Muscle of back (tissue), 11 donors: ENCODE measurements around the gene CSE1L. TPM values are rescaled to one million over a fixed set of nuclear protein-coding genes. Genes with fewer than 3 reads are reported as not detected.
"Not testable (repeated sequence)": the region's sequence is repeated elsewhere in the genome, so short reads cannot be mapped to it uniquely, and the experiment has no call there.

Experiments
- DNase-seq, 3 donors: peaks; one replicate each; pipeline versions ENCODE4 v3.0.0 to v3.0.0-alpha.2; 2013
- polyA plus RNA-seq, 10 donors: library from polyadenylated mRNA; unstranded; fragments of 120-200 nt; gene quantifications; one replicate each; pipeline ENCODE4 v1.2.1, GENCODE V29; 2013; ENCODE audit not compliant: insufficient read length in 10 of 10

CSE1L gene
- polyA plus RNA-seq, 10 donors: 53.3 to 75.2 (median 64.3) TPM

- no peak for DNase-seq
These were observed 549 bp upstream of the CSE1L start for GRCh38 chr20:49045440-49046086.

GRCh38 chr20:49052334-49052733, 6.2 kb downstream of the CSE1L start:
- no peak for DNase-seq

- no peak for DNase-seq
These were observed 8.0 kb downstream of the CSE1L start for GRCh38 chr20:49054056-49054643.

- no peak for DNase-seq
These were observed 17.2 kb downstream of the CSE1L start for GRCh38 chr20:49063279-49063678.

- no peak for DNase-seq
These were observed 28.4 kb downstream of the CSE1L start for GRCh38 chr20:49074521-49074920.

- DNase-seq: no peak
These were observed 32.2 kb downstream of the CSE1L start for GRCh38 chr20:49078310-49078709.

GRCh38 chr20:49082295-49082694, 36.2 kb downstream of the CSE1L start:
- not testable (repeated sequence) for DNase-seq

- DNase-seq: no peak
These were observed 45.0 kb downstream of the CSE1L start for GRCh38 chr20:49091104-49091503.

- DNase-seq: no peak
These were observed 45.6 kb downstream of the CSE1L start for GRCh38 chr20:49091762-49092161.

GRCh38 chr20:49096203-49096730, 50.2 kb downstream of the CSE1L start:
- no peak for DNase-seq

GRCh38 chr20:49097159-49097558, 51.0 kb downstream of the CSE1L start:
- DNase-seq: no peak

- DNase-seq: no peak
These were observed 52.0 kb downstream of the CSE1L start for GRCh38 chr20:49098136-49098535.

GRCh38 chr20:49099011-49099410, 52.9 kb downstream of the CSE1L start:
- DNase-seq: no peak

GRCh38 chr20:49100292-49100691, 54.2 kb downstream of the CSE1L start:
- not testable (repeated sequence) for DNase-seq

- no peak for DNase-seq
These were observed 54.9 kb downstream of the CSE1L start for GRCh38 chr20:49100972-49101371.

GRCh38 chr20:49103019-49103418, 56.9 kb downstream of the CSE1L start:
- DNase-seq: no peak

- no peak for DNase-seq
These were observed 57.7 kb downstream of the CSE1L start for GRCh38 chr20:49103647-49104364.

- DNase-seq: no peak
These were observed 58.2 kb downstream of the CSE1L start for GRCh38 chr20:49104365-49104648.

GRCh38 chr20:49104979-49105547, 59.0 kb downstream of the CSE1L start:
- DNase-seq: not testable (repeated sequence)

- no peak for DNase-seq
These were observed 60.2 kb downstream of the CSE1L start for GRCh38 chr20:49106328-49106727.

GRCh38 chr20:49110767-49111694, 64.9 kb downstream of the CSE1L start:
- DNase-seq: no peak
